ENCODE results near the gene RCSD1.
"Not testable (repeated sequence)": the region's sequence is repeated elsewhere in the genome, so short reads cannot be mapped to it uniquely, and the experiment has no call there.

RCSD1 gene

GRCh38 chr1:167739752-167740151, 109.7 kb downstream of the RCSD1 start:
- no peak for TF ChIP-seq CTCF (IDR thresholded peaks at IDR 0.05; ENCODE audit: low read depth, low read length)
- Histone ChIP-seq H3K36me3 (no peaks in the 10 kb centered on the region), H3K27me3 (no peaks in the 10 kb centered on the region), H3K4me1 (peaks cover 6% of the 10 kb centered on the region; the same call in 1 of the 2 replicates), H3K9me3 (no peaks in the 10 kb centered on the region), H3K4me3 (ENCODE audit: low read depth, low read length) (no peak overlapping the region)
- DNase-seq: no peak

- not testable (repeated sequence) for H3K36me3 ChIP-seq; H3K4me1 ChIP-seq; DNase-seq; H3K27me3 ChIP-seq; H3K4me3 ChIP-seq (ENCODE audit: low read depth, low read length); H3K9me3 ChIP-seq
Observed at GRCh38 chr1:167741103-167741502, 111.1 kb downstream of the RCSD1 start.

DNA sequence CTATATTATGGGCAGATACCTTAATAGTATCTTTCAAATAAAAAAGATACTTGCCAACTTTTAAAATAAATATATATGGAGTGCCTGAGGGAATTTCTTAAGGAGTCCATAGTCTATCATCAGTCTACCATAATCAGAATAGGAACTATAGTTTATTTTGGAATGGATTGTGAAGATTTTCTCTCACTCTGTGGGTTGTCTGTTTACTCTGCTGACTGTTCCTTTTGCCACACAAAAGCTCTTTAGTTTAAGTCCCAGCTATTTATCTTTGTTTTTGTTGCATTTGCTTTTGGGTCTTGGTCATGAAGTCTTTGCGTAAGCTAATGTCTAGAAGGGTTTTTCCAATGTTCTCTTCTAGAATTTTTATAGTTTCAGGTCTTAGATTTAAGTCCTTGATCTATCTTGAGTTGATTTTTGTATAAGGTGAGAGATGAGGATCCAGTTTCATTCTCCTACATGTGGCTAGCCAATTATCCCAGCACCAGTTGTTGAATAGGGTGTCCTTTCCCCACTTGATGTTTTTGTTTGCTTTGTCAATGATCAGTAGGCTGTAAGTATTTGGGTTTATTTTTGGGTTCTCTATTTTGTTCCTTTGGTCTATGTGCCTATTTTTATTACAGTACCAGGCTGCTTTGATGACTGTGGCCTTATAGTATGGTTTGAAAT, 112.5 kb downstream of the RCSD1 start:
- not testable (repeated sequence) for H3K4me3 ChIP-seq (ENCODE audit: low read depth, low read length); H3K4me1 ChIP-seq; H3K27me3 ChIP-seq; H3K36me3 ChIP-seq; DNase-seq; H3K9me3 ChIP-seq

DNA sequence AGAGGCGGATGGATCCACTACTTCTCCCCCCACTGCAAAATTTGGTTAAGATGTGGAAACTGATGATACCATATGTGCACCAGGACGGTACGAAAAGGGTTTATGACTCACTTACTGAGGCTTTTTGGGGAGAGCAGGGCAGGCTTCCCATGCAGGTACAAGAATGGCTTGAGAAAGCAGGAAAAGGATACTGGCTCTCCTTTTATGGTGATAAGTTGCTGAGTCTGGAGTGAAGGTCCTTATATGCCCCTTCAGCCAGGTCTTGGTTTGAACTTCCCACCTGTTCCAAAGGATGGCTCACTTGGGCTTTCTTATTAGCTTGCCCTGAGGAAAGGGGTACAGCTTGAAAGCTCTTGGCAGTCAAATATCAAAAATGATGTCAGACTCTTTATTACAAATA, 114.9 kb downstream of the RCSD1 start:
- H3K4me1 ChIP-seq: no peaks in the 10 kb centered on the region
- no peaks in the 10 kb centered on the region for H3K9me3 ChIP-seq
- no peak for TF ChIP-seq CTCF (IDR thresholded peaks at IDR 0.05; ENCODE audit: low read depth, low read length)
- H3K36me3 ChIP-seq: no peaks in the 10 kb centered on the region
- no peak for DNase-seq
- H3K4me3 ChIP-seq (ENCODE audit: low read depth, low read length): no peak overlapping the region
- no peaks in the 10 kb centered on the region for H3K27me3 ChIP-seq

GRCh38 chr1:167746013-167746672, 116.1 kb downstream of the RCSD1 start:
- Histone ChIP-seq H3K4me1 (no peaks in the 10 kb centered on the region; the same call in 1 of the 2 replicates), H3K9me3 (no peaks in the 10 kb centered on the region), H3K27me3 (no peaks in the 10 kb centered on the region), H3K4me3 (ENCODE audit: low read depth, low read length) (no peak overlapping the region), H3K36me3 (no peaks in the 10 kb centered on the region)
- TF ChIP-seq CTCF (IDR thresholded peaks at IDR 0.05; ENCODE audit: low read depth, low read length): no peak
- DNase-seq: no peak

DNA sequence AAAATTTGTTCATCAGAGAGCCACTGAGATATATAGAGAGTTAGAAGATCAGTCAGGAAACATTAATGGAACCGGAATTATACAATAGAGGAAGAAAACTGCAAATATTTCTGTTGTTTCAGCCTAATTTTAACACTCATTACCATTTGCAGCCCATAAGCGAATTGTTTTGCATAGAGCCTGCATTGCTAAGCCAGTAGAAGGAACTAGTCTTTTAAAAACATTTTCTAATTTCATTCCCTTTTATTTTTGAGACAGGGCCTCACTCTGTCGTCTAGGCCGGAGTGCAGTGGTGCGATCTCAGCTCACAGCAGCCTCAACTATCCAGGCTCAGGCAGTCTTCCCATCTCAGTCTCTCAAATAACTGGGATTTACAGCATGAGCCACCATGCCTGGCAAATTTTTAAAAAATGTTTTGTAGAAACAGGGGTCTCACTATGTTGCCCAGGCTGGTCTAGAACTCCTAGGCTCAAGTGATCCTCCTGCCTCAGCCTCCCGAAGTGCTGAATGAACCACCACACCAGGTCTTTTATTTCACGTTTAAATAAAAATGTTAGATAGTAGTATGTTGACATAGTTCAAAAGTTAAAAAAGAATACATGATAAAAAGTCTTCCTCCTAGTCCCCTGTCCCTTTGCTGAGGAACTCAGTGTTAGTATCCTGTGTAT, 117.1 kb downstream of the RCSD1 start:
- no peak overlapping the region for H3K4me3 ChIP-seq (ENCODE audit: low read depth, low read length)
- DNase-seq: no peak
- H3K4me1 ChIP-seq: no peaks in the 10 kb centered on the region; the same call in 1 of the 2 replicates
- H3K36me3 ChIP-seq: no peaks in the 10 kb centered on the region
- no peaks in the 10 kb centered on the region for H3K27me3 ChIP-seq
- H3K9me3 ChIP-seq: no peaks in the 10 kb centered on the region
- TF ChIP-seq CTCF (IDR thresholded peaks at IDR 0.05; ENCODE audit: low read depth, low read length): no peak

- Histone ChIP-seq H3K36me3 (no peaks in the 10 kb centered on the region), H3K4me3 (ENCODE audit: low read depth, low read length) (no peak overlapping the region), H3K4me1 (no peaks in the 10 kb centered on the region; the same call in 1 of the 2 replicates), H3K9me3 (no peaks in the 10 kb centered on the region), H3K27me3 (no peaks in the 10 kb centered on the region)
- no peak for TF ChIP-seq CTCF (IDR thresholded peaks at IDR 0.05; ENCODE audit: low read depth, low read length)
- no peak for DNase-seq
Observed at GRCh38 chr1:167747988-167748387, 118.0 kb downstream of the RCSD1 start.

Data from BE2C (cell line).